Measurements from ENCODE around the gene DCX. TPM values are rescaled to one million over a fixed set of nuclear protein-coding genes. Genes with fewer than 3 reads are reported as not detected.

DCX gene
- total RNA-seq, 1 experiment from 2014 or later = not detected

DNA sequence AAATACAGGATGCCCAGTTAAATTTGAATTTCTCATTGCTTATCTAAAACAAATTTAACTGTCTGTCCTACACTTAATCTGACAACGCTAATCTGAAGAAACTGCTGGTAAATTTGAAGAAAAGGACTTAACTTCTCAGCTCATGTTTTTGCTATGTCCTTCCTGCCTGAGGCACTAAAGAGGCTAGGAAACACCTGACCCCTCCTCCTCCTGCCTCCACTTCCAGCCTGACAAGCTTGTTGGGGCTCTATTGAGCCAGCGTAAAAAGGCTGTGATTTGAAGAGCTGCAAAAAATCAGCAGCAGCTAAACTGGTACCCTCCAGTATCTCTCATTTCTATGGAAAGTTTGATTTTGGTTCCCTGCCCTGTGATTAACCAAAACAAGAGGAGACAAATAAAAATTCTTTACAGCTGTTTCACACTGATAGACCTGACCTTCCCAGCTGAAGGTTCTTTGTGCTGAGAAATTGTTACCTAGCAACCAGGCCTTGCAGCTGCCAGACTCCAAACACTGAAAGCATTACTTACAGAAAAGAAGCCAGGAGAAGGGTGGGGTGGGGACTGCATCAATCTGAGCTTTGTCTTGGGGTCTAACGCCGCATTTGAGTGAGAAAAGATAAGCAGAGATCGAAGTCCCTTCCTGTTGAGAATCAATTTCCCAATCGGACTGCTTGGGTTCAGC is 35.0 kb downstream of the DCX start:
- CTCF ChIA-PET = no interaction called here
- no peaks in the 10 kb centered on the region for H3K9me3 Mint-ChIP-seq (ENCODE audit: low read depth, unreplicated experiment)
- no peak overlapping the region for H3K4me3 Mint-ChIP-seq (ENCODE audit: low read depth, unreplicated experiment)

GRCh38 chrX:111376486-111376885 is 35.5 kb downstream of the DCX start:
- H3K27ac Mint-ChIP-seq (ENCODE audit: unreplicated experiment) = no peak overlapping the region
- BruUV-seq (replicated peaks) = no TSS peak

More for the DNA sequence above, 35.0 kb downstream of the DCX start:
- TF ChIP-seq, protein P1, sequence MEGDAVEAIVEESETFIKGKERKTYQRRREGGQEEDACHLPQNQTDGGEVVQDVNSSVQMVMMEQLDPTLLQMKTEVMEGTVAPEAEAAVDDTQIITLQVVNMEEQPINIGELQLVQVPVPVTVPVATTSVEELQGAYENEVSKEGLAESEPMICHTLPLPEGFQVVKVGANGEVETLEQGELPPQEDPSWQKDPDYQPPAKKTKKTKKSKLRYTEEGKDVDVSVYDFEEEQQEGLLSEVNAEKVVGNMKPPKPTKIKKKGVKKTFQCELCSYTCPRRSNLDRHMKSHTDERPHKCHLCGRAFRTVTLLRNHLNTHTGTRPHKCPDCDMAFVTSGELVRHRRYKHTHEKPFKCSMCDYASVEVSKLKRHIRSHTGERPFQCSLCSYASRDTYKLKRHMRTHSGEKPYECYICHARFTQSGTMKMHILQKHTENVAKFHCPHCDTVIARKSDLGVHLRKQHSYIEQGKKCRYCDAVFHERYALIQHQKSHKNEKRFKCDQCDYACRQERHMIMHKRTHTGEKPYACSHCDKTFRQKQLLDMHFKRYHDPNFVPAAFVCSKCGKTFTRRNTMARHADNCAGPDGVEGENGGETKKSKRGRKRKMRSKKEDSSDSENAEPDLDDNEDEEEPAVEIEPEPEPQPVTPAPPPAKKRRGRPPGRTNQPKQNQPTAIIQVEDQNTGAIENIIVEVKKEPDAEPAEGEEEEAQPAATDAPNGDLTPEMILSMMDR (IDR thresholded peaks at IDR 0.05; ENCODE audit: unreplicated experiment) = no peak
- BruUV-seq (replicated peaks) = no TSS peak
- intact Hi-C loops (cut with micrococcal nuclease; ENCODE audit: unreplicated experiment) = no loop called here
- no peaks in the 10 kb centered on the region for H3K36me3 Mint-ChIP-seq (ENCODE audit: insufficient read depth, unreplicated experiment)
- H3K27ac Mint-ChIP-seq (ENCODE audit: unreplicated experiment) = no peak overlapping the region
- no peak for DNase-seq
- no peaks in the 10 kb centered on the region for H3K27me3 Mint-ChIP-seq (ENCODE audit: unreplicated experiment)
- H3K4me1 Mint-ChIP-seq (ENCODE audit: low read depth, unreplicated experiment) = no peaks in the 10 kb centered on the region

GRCh38 chrX:111375747-111376146 is 36.2 kb downstream of the DCX start:
- intact Hi-C loops (cut with micrococcal nuclease; ENCODE audit: unreplicated experiment) = no loop called here
- TF ChIP-seq, protein P1 (IDR thresholded peaks at IDR 0.05; ENCODE audit: unreplicated experiment) = no peak
- no peak for DNase-seq
- no TSS peak for BruUV-seq (replicated peaks)
- Mint-ChIP-seq H3K4me3 (ENCODE audit: low read depth, unreplicated experiment) (no peak overlapping the region), H3K4me1 (ENCODE audit: low read depth, unreplicated experiment) (no peaks in the 10 kb centered on the region), H3K27me3 (ENCODE audit: unreplicated experiment) (no peaks in the 10 kb centered on the region), H3K27ac (ENCODE audit: unreplicated experiment) (no peak overlapping the region), H3K9me3 (ENCODE audit: low read depth, unreplicated experiment) (no peaks in the 10 kb centered on the region), H3K36me3 (ENCODE audit: insufficient read depth, unreplicated experiment) (no peaks in the 10 kb centered on the region)
- CTCF ChIA-PET = no interaction called here

More at GRCh38 chrX:111376486-111376885, 35.5 kb downstream of the DCX start:
- H3K9me3 Mint-ChIP-seq (ENCODE audit: low read depth, unreplicated experiment) = no peaks in the 10 kb centered on the region
- TF ChIP-seq, protein P1 (IDR thresholded peaks at IDR 0.05; ENCODE audit: unreplicated experiment) = no peak
- CTCF ChIA-PET = no interaction called here
- no peaks in the 10 kb centered on the region for H3K36me3 Mint-ChIP-seq (ENCODE audit: insufficient read depth, unreplicated experiment)
- H3K4me3 Mint-ChIP-seq (ENCODE audit: low read depth, unreplicated experiment) = no peak overlapping the region
- H3K27me3 Mint-ChIP-seq (ENCODE audit: unreplicated experiment) = no peaks in the 10 kb centered on the region
- intact Hi-C loops (cut with micrococcal nuclease; ENCODE audit: unreplicated experiment) = no loop called here
- H3K4me1 Mint-ChIP-seq (ENCODE audit: low read depth, unreplicated experiment) = no peaks in the 10 kb centered on the region
- DNase-seq = no peak

GRCh38 chrX:111372086-111372485 is 39.9 kb downstream of the DCX start:
- DNase-seq = no peak
- intact Hi-C loops (cut with micrococcal nuclease; ENCODE audit: unreplicated experiment) = no loop called here
- Mint-ChIP-seq H3K9me3 (ENCODE audit: low read depth, unreplicated experiment) (no peaks in the 10 kb centered on the region), H3K4me1 (ENCODE audit: low read depth, unreplicated experiment) (no peaks in the 10 kb centered on the region), H3K4me3 (ENCODE audit: low read depth, unreplicated experiment) (no peak overlapping the region), H3K27me3 (ENCODE audit: unreplicated experiment) (no peaks in the 10 kb centered on the region), H3K36me3 (ENCODE audit: insufficient read depth, unreplicated experiment) (no peaks in the 10 kb centered on the region), H3K27ac (ENCODE audit: unreplicated experiment) (no peak overlapping the region)
- CTCF ChIA-PET = no interaction called here
- TF ChIP-seq, protein P1 (IDR thresholded peaks at IDR 0.05; ENCODE audit: unreplicated experiment) = no peak
- BruUV-seq (replicated peaks) = no TSS peak

Data from Calu3 (cell line).